ENCODE measurements around the gene ACP1.
"Not testable (repeated sequence)": the region's sequence is repeated elsewhere in the genome, so short reads cannot be mapped to it uniquely, and the experiment has no call there.

ACP1 gene

GRCh38 chr2:310994-311393 lies 46.2 kb downstream of the ACP1 start:
- no peak for DNase-seq (ENCODE audit: low spot score)

GRCh38 chr2:313991-314390 lies 49.2 kb downstream of the ACP1 start:
- no peak for DNase-seq (ENCODE audit: low spot score)

GRCh38 chr2:314561-315336 lies 50.0 kb downstream of the ACP1 start:
- DNase-seq (ENCODE audit: low spot score): no peak

- not testable (repeated sequence) for DNase-seq (ENCODE audit: low spot score)
Observed at GRCh38 chr2:315925-316324, 51.2 kb downstream of the ACP1 start.

GRCh38 chr2:316381-316780 lies 51.6 kb downstream of the ACP1 start:
- DNase-seq (ENCODE audit: low spot score): no peak

GRCh38 chr2:317501-318424 lies 53.0 kb downstream of the ACP1 start:
- DNase-seq (ENCODE audit: low spot score): no peak

GRCh38 chr2:319059-319600 lies 54.4 kb downstream of the ACP1 start:
- DNase-seq (ENCODE audit: low spot score): no peak

GRCh38 chr2:320561-320960 lies 55.8 kb downstream of the ACP1 start:
- no peak for DNase-seq (ENCODE audit: low spot score)

GRCh38 chr2:322326-322725 lies 57.6 kb downstream of the ACP1 start:
- no peak for DNase-seq (ENCODE audit: low spot score)

GRCh38 chr2:323035-323434 lies 58.3 kb downstream of the ACP1 start:
- no peak for DNase-seq (ENCODE audit: low spot score)

All from HuH-7.5 (cell line).